Measurements from ENCODE around the gene ELP4.
"Not testable (repeated sequence)": the region's sequence is repeated elsewhere in the genome, so short reads cannot be mapped to it uniquely, and the experiment has no call there.

ELP4 gene

GRCh38 chr11:31649129-31649966 lies 139.8 kb downstream of the ELP4 start:
- DNase-seq = no peak

DNA sequence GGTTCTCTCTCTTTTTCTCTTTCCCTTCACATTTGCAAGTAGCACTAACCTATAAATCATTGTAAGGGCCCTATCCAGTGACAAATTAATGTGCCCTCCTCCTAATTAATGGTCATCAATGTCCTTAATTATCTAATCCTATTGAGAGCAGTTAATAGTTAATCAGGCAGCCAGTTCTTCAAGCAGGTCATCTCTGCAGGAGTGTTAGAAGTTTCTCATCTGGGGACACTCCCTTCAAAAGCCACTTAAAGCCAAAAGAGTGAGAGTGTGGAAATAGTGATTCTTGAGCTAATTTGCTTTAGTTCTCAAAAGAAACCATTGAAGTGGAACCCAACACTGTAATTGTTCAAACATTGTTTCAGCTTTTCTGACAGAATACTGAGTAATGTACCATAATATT lies 141.6 kb downstream of the ELP4 start:
- no peak for DNase-seq

GRCh38 chr11:31651822-31652221 lies 142.3 kb downstream of the ELP4 start:
- no peak for DNase-seq

DNA sequence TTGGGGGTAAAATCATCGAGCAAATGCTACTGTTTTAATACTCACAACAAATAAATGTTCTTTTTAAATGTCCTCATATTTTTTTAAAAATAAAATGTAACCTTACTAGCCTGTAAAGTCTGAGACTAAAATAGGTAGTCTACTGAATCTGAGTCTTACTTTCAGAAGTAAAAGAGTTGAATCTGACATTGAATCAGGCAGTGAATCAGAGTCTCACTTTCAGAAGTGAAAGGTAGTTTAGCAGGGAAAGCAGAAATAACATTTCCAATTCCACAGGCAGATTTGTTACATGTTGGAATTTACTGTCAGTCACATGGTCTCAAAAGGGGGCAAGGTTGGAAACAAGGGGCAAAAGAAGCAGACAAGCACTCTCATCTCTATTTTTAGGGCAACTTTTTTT lies 143.0 kb downstream of the ELP4 start:
- no peak for DNase-seq

GRCh38 chr11:31655483-31655882 lies 145.9 kb downstream of the ELP4 start:
- DNase-seq = no peak

DNA sequence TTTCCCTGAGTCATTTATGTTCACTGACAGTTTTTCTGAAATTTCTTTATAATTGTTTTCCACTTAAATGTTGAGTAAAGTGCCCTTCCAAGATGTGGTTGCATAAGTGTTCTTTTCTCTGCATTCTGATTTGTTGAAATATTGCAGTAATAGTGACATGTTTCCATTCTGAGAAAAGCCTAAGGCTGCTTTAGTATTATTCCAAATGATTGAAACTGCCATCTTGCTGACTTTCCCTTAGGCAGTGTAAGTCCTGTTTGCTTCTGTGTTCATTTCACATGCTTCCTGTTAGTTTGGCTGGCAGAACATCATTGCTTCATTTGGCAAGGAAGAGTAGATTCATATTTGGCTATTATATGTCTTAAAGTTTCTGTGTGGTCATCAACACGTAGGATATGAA lies 146.5 kb downstream of the ELP4 start:
- DNase-seq = no peak

- no peak for DNase-seq
Measured at GRCh38 chr11:31657091-31657490, 147.5 kb downstream of the ELP4 start.

DNA sequence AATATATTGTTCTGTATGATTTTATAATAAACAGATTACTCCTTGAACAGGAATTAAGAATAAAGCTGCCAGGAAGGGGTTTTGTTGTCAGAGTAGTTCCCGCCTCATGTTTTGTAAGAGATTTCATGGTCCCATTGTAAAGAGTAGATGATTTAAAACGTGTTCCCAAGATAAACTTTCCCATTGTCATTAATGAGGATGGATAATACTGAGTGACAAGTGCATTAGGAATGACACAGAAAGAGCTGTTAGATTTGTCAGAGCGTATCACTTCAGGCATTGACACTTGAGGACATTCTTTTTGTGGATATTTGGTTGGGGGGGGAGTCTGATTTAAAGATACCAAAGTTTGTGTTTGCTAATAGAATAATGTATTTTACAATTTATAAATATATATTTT lies 154.6 kb downstream of the ELP4 start:
- DNase-seq = no peak

DNA sequence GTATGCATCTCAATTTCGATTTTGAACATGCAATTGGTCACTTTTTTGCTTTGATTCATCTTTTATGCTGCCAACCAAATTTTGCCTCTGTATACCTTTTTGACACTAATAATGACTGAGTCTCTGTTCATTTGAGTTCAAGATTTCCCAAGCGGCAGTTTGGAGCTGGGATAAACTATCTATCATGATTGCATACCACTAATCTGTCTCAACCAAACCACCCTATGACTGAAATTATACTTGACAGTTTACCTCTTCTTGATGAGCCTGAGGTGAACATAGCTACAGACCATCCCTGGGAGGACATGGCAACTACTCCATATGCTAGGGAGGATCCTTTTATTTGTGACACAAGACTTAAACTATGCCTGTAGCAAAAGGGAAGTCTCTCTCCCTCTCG lies 155.4 kb downstream of the ELP4 start:
- DNase-seq = no peak

DNA sequence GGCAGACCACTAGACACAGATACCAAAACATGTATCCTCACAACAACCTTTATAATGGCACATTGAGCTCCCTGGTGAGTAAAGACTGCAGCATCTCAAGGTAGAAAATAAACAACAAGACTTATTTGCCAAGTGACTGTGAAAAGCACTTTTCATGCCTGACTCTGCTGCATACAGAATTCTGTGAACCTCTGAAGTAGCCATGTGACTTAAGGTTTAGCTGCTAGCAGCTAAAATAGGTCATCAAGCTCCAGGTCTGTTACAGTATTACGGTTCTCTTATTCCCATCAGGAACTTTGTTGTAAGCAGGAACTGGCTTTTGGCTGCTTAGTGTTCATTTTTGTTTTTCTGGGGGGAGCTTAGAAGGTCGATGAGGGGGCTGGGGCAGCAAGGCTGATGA lies 162.1 kb downstream of the ELP4 start:
- no peak for DNase-seq

DNA sequence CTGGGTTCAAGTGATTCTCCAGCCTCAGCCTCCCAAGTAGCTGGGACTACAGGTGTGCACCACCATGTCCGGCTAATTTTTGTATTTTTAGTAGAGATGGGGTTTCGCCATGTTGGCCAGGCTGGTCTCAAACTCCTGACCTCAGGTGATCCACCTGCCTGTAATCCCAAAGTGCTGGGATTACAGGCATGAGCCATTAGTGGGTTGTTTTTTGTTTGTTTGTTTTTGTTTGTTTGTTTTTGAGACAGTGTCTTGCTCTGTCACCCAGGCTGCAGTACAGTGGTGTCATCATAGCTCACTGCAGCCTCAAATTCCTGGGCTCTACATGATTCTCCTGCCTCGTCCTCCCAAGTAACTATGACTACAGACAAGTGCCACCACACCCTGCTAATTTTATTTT lies 163.5 kb downstream of the ELP4 start:
- DNase-seq = not testable (repeated sequence)

DNA sequence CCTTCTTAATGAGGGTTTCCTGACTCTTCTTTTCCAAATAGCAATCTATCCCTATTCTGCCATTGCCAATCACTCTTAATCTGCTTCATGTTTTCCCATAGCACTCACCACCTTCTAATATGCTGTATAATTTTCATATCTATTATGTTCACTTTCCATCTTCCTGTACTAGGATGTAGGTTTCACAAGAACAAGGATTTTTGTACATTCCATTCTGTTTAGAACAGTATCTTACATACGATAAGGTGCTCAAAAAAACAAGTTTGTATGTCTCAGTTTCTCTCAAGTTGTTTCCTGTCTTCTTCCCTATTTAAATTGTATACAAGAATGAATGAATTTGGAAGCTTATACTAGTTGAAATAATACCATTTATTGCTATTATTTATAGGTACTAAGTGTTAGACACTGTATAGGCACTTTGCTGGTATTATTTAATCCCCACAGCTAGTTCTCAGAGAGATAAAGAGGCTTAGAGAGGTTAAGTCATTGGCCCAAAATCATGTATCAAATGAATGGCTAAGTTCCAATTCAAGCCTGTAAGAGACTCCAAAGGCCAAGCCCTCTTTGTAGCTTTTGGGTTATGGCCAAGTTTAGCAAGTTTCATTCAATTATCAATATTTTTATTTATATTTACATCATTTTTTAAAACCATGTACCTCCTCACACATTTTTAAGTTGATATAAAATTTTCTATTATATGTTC lies 166.9 kb downstream of the ELP4 start:
- no peak for DNase-seq

- DNase-seq = no peak
Measured at GRCh38 chr11:31680770-31681169, 171.2 kb downstream of the ELP4 start.

- DNase-seq = no peak
Measured at GRCh38 chr11:31687256-31687655, 177.7 kb downstream of the ELP4 start.

GRCh38 chr11:31687861-31688260 lies 178.3 kb downstream of the ELP4 start:
- no peak for DNase-seq

- DNase-seq = no peak
Measured at GRCh38 chr11:31689559-31689958, 180.0 kb downstream of the ELP4 start.

DNA sequence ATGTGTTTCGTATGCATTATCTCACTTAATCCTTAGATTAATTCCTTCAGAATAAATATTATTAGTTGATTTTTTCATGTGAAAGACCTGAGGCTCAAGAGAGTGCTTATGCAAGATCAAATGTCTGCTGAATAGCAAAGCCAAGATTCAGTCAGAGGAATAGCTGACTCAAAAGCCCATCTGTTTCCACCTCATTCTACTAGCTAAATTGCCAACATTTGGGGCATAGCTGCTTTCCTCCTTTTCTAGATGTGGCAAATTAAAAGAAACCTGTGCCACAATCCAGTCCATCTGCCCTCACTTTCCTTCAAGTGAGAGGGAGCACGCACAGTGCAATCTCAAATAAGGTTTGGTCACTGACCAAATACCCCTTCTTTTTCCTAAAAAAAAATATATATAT lies 180.5 kb downstream of the ELP4 start:
- DNase-seq = no peak

DNA sequence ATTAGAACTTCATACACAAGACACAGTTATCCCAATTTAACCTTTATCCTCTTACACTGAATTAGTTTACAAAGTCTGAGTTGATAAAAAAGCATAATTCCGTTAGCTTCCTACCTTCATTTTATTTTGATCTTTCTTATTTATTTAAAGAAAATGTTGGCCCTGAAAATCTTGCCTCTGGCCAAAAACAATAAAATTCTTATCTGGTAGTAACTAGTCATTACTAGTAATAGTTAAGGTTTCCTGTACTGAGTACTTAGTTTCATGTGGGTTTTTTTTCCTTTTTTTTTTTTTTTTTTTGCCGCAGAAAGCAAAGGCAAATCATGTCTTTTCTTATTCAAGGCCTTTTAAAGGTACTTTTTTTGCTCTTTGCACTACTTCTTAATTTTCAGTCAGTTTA lies 180.9 kb downstream of the ELP4 start:
- DNase-seq = no peak

GRCh38 chr11:31692466-31692865 lies 182.9 kb downstream of the ELP4 start:
- DNase-seq = no peak

- not testable (repeated sequence) for DNase-seq
Measured at GRCh38 chr11:31697049-31697448, 187.5 kb downstream of the ELP4 start.

DNA sequence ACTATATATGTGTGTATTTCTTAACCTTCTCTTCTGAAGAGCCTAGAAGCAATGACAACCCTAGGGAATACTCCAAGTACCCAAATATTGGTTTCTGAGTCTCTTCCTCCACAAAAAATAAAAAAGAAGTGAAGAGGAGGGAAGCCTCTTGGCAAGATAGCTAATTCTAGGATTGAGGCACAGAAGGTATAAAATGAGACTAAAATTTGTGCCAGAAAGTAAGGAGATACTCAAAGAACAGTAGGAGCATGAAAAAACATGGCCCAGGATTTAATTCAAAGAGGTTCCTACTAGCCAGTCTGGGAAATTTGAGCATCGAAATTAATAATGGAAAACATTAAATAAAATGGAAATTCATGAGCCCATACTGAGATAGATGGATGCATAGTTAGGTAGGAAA lies 189.5 kb downstream of the ELP4 start:
- no peak for DNase-seq

- no peak for DNase-seq
Measured at GRCh38 chr11:31702966-31703365, 193.4 kb downstream of the ELP4 start.

GRCh38 chr11:31706357-31706756 lies 196.8 kb downstream of the ELP4 start:
- DNase-seq = no peak

DNA sequence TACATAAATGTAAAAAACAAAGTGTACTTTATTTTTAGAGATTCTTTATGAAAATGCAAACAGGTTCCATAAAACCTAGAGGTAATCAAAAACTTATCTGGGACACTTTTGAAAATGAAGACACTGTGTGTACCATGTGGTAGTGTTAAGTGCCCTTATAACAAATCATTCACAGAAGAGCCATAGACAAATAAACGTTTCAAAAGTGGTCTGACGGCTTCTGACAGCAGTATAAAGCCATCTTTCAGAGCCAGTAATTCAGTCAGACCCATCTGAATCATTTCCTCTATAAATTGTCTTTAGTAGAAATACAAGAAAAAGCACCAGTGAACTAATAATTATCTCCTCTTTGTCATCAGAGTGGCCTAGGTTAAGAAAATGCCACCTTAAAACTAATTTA lies 201.6 kb downstream of the ELP4 start:
- no peak for DNase-seq

- DNase-seq = no peak
Measured at GRCh38 chr11:31712851-31713250, 203.3 kb downstream of the ELP4 start.
